Endodermal cell (in vitro differentiated cells): ENCODE results near the gene PRKCB. TPM values are rescaled to one million over a fixed set of nuclear protein-coding genes. Genes with fewer than 3 reads are reported as not detected.

ENCODE experiments used
- DNase-seq: peaks from one replicate; pipeline ENCODE4 v3.0.0-alpha.2; 2017
- H3K27ac ChIP-seq: 2 replicates; pipeline ENCODE4 v1.5.1; 2013; ENCODE audit warnings: mild to moderate bottlenecking, low read depth, low read length, moderate library complexity
- H3K27me3 ChIP-seq: 2 replicates; pipeline ENCODE4 v1.6.1; 2013; ENCODE audit warnings: mild to moderate bottlenecking, low read length, moderate library complexity; ENCODE audit not compliant: insufficient read depth, control insufficient read depth, poor library complexity, severe bottlenecking
- H3K36me3 ChIP-seq: 2 replicates; pipeline ENCODE4 v1.7.0; 2013; ENCODE audit warnings: mild to moderate bottlenecking, low read length, moderate library complexity; ENCODE audit not compliant: control insufficient read depth, insufficient read depth
- H3K4me1 ChIP-seq: one replicate; pipeline ENCODE4 v1.7.0; 2013; ENCODE audit warnings: low read length; ENCODE audit not compliant: control insufficient read depth, insufficient read depth
- H3K4me3 ChIP-seq: 2 replicates; pipeline ENCODE4 v1.5.1; 2013; ENCODE audit warnings: mild to moderate bottlenecking, low read length, moderate library complexity
- H3K9ac ChIP-seq: 2 replicates; pipeline ENCODE4 v1.6.1; 2013; ENCODE audit warnings: mild to moderate bottlenecking, low read length, moderate library complexity; ENCODE audit not compliant: poor library complexity, severe bottlenecking; ENCODE audit errors: extremely low read depth
- H3K9me3 ChIP-seq: 2 replicates; pipeline ENCODE4 v1.6.1; 2013; ENCODE audit warnings: mild to moderate bottlenecking, low read length, moderate library complexity; ENCODE audit not compliant: control insufficient read depth
- H3K27ac Mint-ChIP-seq: 2 replicates; pipeline ENCODE4 v1.8.0; 2020; ENCODE audit warnings: mixed read lengths
- H3K27me3 Mint-ChIP-seq: 2 replicates; pipeline ENCODE4 v1.8.0; 2021; ENCODE audit warnings: mild to moderate bottlenecking, mixed read lengths; ENCODE audit not compliant: insufficient read depth
- H3K36me3 Mint-ChIP-seq: 2 replicates; pipeline ENCODE4 v1.8.0; 2020; ENCODE audit warnings: low read depth, mixed read lengths
- H3K4me1 Mint-ChIP-seq: 2 replicates; pipeline ENCODE4 v1.8.0; 2020; ENCODE audit warnings: mixed read lengths
- H3K4me3 Mint-ChIP-seq: 2 replicates; pipeline ENCODE4 v1.8.0; 2020; ENCODE audit warnings: mild to moderate bottlenecking, moderate library complexity, mixed read lengths
- H3K9me3 Mint-ChIP-seq: 2 replicates; pipeline ENCODE4 v1.8.0; 2020; ENCODE audit warnings: mild to moderate bottlenecking, mixed read lengths
- WGBS, 2 experiments: methylation state at CpG; one replicate each; pipeline versions ENCODE4 v1.1.5 to v1.1.7; 2013; ENCODE audit warnings: missing lambda C conversion rate in 2 of 2, mixed read lengths in 1 of 2; ENCODE audit not compliant: insufficient coverage in 1 of 2, insufficient read length in 1 of 2; 5-methylcytosine and 5-hydroxymethylcytosine counted together
- total RNA-seq, 2 donors: library from RNA; stranded (reverse); fragmentation: NEBNext Ultra II Directional in 1 of 2; extraction: Animal tissue kit (Norgen Biotek cat#: 25700) in 1 of 2; gene quantifications; 2 replicates in 1 of 2; 3 replicates in 1 of 2; pipeline ENCODE4 v1.2.1, GENCODE V29; 2021
- TF ChIP-seq, protein P1 (sequence below): fragments of 200-600 bp; sonication (generic); conservative IDR thresholded peaks from 2 replicates; pipeline ENCODE4 v1.5.0; 2021; ENCODE audit warnings: antibody characterized with exemption, mild to moderate bottlenecking

PRKCB gene
- total RNA-seq, 2 donors from 2014 or later, result 0.38 to 1.1 TPM

DNA sequence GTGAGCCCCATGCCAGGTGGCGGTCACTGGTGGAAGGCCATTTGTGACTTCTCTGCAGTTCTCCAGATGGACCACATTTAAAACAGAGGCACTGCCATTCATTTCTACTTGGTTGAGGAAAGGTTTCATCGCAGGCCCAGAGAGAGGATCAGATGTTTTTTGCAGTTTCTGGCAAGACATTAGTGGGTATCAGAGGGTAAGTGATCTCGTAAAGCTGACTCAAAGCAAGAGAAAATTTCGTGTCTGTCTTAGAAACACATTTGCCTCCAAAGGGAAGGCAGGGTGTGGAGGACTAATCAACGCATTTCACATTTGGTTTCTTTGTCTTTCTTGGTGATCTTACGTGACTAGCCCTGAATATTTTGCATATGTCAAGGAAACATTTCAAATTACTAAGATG, 81.8 kb downstream of the PRKCB start:
- no peak overlapping the region for H3K27ac Mint-ChIP-seq
- DNase-seq, result no peak
- Histone ChIP-seq H3K9me3 (no peaks in the 10 kb centered on the region), H3K4me1 (no peaks in the 10 kb centered on the region), H3K27me3 (no peaks in the 10 kb centered on the region), H3K9ac (no peak overlapping the region), H3K27ac (no peak overlapping the region), H3K36me3 (no peaks in the 10 kb centered on the region), H3K4me3 (no peak overlapping the region)
- H3K9me3 Mint-ChIP-seq, result no peaks in the 10 kb centered on the region
- TF ChIP-seq, protein P1, sequence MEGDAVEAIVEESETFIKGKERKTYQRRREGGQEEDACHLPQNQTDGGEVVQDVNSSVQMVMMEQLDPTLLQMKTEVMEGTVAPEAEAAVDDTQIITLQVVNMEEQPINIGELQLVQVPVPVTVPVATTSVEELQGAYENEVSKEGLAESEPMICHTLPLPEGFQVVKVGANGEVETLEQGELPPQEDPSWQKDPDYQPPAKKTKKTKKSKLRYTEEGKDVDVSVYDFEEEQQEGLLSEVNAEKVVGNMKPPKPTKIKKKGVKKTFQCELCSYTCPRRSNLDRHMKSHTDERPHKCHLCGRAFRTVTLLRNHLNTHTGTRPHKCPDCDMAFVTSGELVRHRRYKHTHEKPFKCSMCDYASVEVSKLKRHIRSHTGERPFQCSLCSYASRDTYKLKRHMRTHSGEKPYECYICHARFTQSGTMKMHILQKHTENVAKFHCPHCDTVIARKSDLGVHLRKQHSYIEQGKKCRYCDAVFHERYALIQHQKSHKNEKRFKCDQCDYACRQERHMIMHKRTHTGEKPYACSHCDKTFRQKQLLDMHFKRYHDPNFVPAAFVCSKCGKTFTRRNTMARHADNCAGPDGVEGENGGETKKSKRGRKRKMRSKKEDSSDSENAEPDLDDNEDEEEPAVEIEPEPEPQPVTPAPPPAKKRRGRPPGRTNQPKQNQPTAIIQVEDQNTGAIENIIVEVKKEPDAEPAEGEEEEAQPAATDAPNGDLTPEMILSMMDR, result no peak
- H3K27me3 Mint-ChIP-seq, result peaks cover 14% of the 10 kb centered on the region
- 88 to 91% methylated on average over 6 of the region's 6 CpGs for WGBS, 2 experiments
- H3K4me3 Mint-ChIP-seq, result no peak overlapping the region
- no peaks in the 10 kb centered on the region for H3K4me1 Mint-ChIP-seq
- H3K36me3 Mint-ChIP-seq, result no peaks in the 10 kb centered on the region

DNA sequence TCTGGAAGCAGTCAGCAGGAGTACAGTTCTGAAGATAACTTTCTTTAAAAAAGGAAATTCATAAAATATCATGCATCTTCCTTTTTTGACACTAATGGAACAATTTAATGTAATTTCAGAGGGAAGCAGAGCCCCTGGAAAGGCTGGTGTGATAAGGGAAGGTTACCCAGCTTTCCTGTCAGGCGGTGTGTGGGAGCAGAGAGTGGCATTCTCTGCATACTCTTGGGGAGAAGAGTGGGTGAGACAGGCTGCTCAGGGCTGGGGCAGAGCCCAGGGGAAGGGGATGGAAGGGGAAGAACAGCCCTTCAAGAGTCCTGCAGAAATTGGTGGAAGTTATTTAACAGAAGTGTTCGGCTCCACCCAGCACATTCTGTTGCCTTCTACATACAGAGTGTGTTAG, 84.7 kb downstream of the PRKCB start:
- H3K4me1 ChIP-seq, result no peaks in the 10 kb centered on the region
- no peak overlapping the region for H3K9ac ChIP-seq
- no peaks in the 10 kb centered on the region for H3K36me3 Mint-ChIP-seq
- no peaks in the 10 kb centered on the region for H3K9me3 ChIP-seq
- no peaks in the 10 kb centered on the region for H3K9me3 Mint-ChIP-seq
- no peaks in the 10 kb centered on the region for H3K4me1 Mint-ChIP-seq
- H3K36me3 ChIP-seq, result no peaks in the 10 kb centered on the region
- no peak for DNase-seq
- H3K27me3 Mint-ChIP-seq, result peaks cover 5% of the 10 kb centered on the region
- H3K27ac Mint-ChIP-seq, result no peak overlapping the region
- no peak overlapping the region for H3K4me3 ChIP-seq
- 96 to 100% methylated on average over 1 to 2 of the region's 2 CpGs for WGBS, 2 experiments
- H3K4me3 Mint-ChIP-seq, result no peak overlapping the region
- H3K27ac ChIP-seq, result no peak overlapping the region
- TF ChIP-seq, protein P1, result no peak
- no peaks in the 10 kb centered on the region for H3K27me3 ChIP-seq

DNA sequence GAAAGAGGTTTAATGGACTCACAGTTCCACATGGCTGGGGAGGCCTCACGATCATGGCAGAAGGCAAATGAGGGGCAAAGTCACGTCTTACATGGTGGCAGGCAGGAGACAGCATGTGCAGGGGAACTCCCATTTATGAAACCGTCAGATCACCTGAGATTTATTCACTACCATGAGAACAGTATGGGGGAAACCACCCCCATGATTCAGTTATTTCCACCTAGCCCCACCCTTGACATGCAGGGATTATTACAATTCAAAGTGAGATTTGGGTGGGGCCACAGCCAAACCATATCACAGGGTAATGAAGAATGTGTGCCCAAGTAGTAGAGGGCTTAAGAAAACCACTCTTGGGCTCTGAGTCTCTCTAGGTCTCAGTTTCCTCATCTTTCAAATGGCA, 85.1 kb downstream of the PRKCB start:
- H3K9me3 ChIP-seq, result no peaks in the 10 kb centered on the region
- H3K27ac ChIP-seq, result no peak overlapping the region
- no peaks in the 10 kb centered on the region for H3K4me1 ChIP-seq
- DNase-seq, result no peak
- 94 to 100% methylated on average over 2 to 3 of the region's 3 CpGs for WGBS, 2 experiments
- TF ChIP-seq, protein P1, result no peak
- Mint-ChIP-seq H3K36me3 (no peaks in the 10 kb centered on the region), H3K27ac (no peak overlapping the region), H3K9me3 (no peaks in the 10 kb centered on the region), H3K4me3 (no peak overlapping the region), H3K4me1 (no peaks in the 10 kb centered on the region), H3K27me3 (peaks cover 7% of the 10 kb centered on the region)
- no peaks in the 10 kb centered on the region for H3K27me3 ChIP-seq
- no peaks in the 10 kb centered on the region for H3K36me3 ChIP-seq
- no peak overlapping the region for H3K9ac ChIP-seq
- no peak overlapping the region for H3K4me3 ChIP-seq
